Measurements from ENCODE around the gene SLC35A3.

DNA sequence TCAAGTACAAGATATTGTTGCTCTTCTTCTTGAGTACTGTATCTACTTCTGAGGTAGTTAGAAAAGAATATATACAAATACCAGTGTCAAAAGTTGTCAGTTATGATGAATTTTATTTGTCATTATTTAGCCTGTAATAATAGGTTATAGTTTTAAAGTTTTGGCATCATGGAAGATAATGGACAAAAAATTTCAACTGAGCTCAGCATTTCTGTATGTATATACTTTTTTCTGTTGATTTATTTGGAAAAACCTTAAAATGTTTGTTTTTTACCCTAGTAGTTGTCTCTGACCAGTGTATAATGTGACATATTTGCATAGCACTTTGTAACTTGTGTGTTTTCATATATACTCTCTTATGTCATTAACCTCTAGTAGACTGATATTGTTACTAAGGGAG lies 11.1 kb downstream of the SLC35A3 start:
- TF ChIP-seq, protein P1, sequence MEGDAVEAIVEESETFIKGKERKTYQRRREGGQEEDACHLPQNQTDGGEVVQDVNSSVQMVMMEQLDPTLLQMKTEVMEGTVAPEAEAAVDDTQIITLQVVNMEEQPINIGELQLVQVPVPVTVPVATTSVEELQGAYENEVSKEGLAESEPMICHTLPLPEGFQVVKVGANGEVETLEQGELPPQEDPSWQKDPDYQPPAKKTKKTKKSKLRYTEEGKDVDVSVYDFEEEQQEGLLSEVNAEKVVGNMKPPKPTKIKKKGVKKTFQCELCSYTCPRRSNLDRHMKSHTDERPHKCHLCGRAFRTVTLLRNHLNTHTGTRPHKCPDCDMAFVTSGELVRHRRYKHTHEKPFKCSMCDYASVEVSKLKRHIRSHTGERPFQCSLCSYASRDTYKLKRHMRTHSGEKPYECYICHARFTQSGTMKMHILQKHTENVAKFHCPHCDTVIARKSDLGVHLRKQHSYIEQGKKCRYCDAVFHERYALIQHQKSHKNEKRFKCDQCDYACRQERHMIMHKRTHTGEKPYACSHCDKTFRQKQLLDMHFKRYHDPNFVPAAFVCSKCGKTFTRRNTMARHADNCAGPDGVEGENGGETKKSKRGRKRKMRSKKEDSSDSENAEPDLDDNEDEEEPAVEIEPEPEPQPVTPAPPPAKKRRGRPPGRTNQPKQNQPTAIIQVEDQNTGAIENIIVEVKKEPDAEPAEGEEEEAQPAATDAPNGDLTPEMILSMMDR (IDR thresholded peaks at IDR 0.05), result no peak
- TF ChIP-seq ZFX (IDR thresholded peaks at IDR 0.05; ENCODE audit: borderline replicate concordance), result no peak
